ENCODE data around the gene MYADML2. TPM values are rescaled to one million over a fixed set of nuclear protein-coding genes. Genes with fewer than 3 reads are reported as not detected.
A peak's percentile ranks its signal among the peaks of the same experiment; 100 is the strongest.

Gene MYADML2
- total and polyA plus RNA-seq, 8 donors: not detected

DNA sequence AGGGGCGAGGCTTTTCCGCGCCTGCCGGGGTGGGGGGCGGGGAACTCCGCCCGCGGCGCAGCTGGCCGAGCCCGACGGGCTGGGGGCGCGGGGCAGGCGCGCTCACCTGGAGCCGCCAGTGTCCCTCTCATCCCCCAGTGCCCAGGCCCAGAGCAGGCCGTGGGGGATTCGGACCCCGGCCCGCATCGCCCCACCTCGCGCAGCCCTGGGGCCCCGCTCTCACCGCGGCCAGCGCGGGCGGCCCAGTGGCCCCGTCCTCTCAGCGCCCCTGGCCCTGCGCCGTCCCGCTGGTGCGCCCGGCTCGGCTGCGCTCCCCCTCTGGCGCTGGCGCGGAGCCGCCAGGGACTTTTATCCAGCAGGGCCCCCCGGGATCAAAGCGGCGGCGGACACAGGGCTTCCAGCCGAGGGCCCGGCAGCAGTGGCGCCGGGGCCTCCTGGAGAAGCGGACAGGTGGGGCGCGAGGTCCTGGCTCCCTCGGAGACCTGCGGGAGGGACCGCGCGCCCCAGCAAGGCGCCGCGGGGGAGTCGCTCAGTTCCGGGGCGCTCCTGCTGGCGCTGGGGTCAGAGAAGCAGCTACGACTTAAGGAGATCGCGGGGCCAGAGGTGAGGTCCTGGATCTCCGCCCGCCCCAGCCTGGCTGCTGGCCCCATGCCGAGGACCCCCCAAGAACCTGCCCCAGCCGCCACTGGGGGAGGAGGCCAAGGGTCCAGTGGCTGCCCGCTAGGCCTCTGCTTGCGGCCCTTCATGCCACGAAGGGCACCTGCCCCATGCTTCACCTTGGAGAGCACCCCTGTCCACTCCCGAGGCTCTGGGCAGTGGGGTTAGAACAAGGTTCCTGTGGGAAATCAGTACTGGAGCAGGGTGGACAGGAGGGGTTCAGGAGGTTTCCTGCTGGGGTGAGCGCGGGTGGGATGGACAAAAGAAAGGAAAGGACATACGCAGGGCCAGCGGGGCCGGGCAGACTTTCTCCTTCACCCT, 14.8 kb upstream of the MYADML2 start:
- TF ChIP-seq POLR2AphosphoS5 (IDR thresholded peaks at IDR 0.05) (no peak), EP300 (IDR thresholded peaks at IDR 0.05) (no peak), POLR2A (IDR thresholded peaks at IDR 0.05) (no peak)
- TF ChIP-seq, protein P1, sequence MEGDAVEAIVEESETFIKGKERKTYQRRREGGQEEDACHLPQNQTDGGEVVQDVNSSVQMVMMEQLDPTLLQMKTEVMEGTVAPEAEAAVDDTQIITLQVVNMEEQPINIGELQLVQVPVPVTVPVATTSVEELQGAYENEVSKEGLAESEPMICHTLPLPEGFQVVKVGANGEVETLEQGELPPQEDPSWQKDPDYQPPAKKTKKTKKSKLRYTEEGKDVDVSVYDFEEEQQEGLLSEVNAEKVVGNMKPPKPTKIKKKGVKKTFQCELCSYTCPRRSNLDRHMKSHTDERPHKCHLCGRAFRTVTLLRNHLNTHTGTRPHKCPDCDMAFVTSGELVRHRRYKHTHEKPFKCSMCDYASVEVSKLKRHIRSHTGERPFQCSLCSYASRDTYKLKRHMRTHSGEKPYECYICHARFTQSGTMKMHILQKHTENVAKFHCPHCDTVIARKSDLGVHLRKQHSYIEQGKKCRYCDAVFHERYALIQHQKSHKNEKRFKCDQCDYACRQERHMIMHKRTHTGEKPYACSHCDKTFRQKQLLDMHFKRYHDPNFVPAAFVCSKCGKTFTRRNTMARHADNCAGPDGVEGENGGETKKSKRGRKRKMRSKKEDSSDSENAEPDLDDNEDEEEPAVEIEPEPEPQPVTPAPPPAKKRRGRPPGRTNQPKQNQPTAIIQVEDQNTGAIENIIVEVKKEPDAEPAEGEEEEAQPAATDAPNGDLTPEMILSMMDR (IDR thresholded peaks at IDR 0.05): no peak
- Histone ChIP-seq H3K27ac (no peak overlapping the region), H3K36me3 (no peaks in the 10 kb centered on the region), H3K27me3 (peaks cover 19 to 90% (median 53%) of the 10 kb centered on the region in 3 donors), H3K4me1 (peaks cover 25 to 31% (median 28%) of the 10 kb centered on the region in 4 donors), H3K4me3 (peak overlapping the region in 3 of 4 donors; percentile 16 to 52 (median 19)), H3K9me3 (no peaks in the 10 kb centered on the region)
- intact Hi-C loops (cut with DNase I; ENCODE audit: low total_unique reads): loop anchor here (5.0 kb wide), 1 partner anchor 55 kb away; no protein-coding TSS in a partner anchor
- WGBS, 5 donors: 13 to 45% (median 16%) methylated on average over 20 to 82 of the region's 82 CpGs
- DNase-seq: no peak

DNA sequence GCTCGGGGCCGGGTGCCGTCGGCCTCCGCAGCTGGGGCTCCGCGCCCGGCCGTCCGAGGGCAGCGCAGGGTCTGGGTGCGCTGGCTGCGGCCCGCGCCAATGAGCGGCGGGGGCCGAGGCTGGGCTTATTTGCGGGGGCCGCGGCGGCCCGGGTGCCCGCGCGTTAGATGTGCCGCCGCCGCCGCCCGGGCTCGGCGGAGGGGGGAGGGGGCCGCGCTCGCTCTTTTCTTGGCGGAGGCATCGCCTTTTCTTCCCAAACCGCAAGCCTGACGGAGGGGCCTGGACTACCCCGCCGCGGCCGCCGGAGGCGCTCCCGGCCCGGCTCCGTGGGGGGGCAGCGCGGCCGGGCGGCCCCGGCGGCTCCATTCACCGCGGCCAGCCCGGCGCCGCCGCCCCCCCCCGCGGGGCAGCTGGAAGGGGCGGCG, 14.1 kb upstream of the MYADML2 start, which contains the start of gene NOTUM:
TSS of gene NOTUM (minus strand) at position 101 of the 425 bp plus-strand sequence. CDS start 278 bp downstream, outside the sequence.
- H3K27me3 ChIP-seq: peaks cover 19 to 92% (median 53%) of the 10 kb centered on the region in 3 donors
- TF ChIP-seq EP300 (IDR thresholded peaks at IDR 0.05): no peak
- TF ChIP-seq, protein P1 (IDR thresholded peaks at IDR 0.05): peak in 1 of 7 experiments; percentile 31
- peaks cover 20 to 28% (median 26%) of the 10 kb centered on the region in 4 donors for H3K4me1 ChIP-seq
- DNase-seq: peak in 1 of 2 donors; percentile 70
- peak within 1 kb of the TSS; percentile 44 to 62 (median 48) for H3K4me3 ChIP-seq
- WGBS, 5 donors: 0 to 1% (median 1%) methylated on average over 4 to 65 of the region's 65 CpGs; no CpG with 5 or more reads in 1 of the 5 donors
- no peak within 1 kb of the TSS for H3K27ac ChIP-seq
- no peaks in the 10 kb centered on the region for H3K36me3 ChIP-seq
- intact Hi-C loops (cut with DNase I; ENCODE audit: low total_unique reads): loop anchor here (5.0 kb wide), 1 partner anchor 56 kb away; no protein-coding TSS in a partner anchor
- no peaks in the 10 kb centered on the region for H3K9me3 ChIP-seq

DNA sequence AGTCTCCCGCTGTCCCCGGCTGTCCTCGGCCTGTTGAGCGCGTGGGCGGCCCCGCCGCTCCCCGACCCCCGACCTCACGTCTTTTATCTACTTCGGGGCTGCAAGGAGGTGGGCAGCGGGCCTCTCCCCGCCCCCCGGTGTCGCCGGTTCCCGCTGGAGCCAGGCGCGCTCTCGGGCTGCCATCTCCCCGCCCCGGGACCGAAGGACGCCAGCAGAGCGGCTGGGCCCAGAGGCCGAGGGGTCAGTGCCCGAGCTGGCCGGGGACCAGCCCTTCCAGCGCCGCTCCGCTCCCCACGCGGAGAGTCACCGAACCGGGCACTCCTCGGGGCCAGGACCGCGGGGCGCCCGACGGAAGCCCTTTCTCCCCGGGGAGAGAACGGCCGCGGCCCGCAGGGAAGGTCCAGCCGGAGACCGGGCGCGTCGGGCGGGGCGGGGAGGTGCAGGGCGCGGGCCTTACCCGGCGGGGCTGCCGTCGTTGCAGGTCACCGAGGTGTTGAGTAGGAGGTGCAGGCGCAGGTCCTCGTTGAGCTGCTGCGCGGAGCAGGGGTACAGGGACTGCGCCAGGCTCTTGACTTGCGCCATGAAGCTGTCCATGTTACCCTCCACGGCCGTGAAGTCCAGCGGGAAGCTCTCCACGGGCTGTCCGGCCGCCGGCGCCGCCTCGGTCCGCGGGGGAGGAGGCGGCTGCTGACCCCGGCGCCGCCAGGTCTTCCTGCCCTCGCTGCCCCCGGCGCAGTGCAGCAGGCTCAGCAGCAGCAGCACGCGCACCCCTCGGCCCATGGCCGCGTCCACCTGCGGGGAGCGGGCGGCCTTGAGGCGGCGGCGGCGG, 13.3 kb upstream of the MYADML2 start:
- H3K27me3 ChIP-seq: peaks cover 19 to 92% (median 53%) of the 10 kb centered on the region in 3 donors

More for the DNA sequence above, 13.3 kb upstream of the MYADML2 start:
- TF ChIP-seq, protein P1 (IDR thresholded peaks at IDR 0.05): no peak
- no peak for TF ChIP-seq POLR2AphosphoS5 (IDR thresholded peaks at IDR 0.05)
- Histone ChIP-seq H3K36me3 (no peaks in the 10 kb centered on the region), H3K27ac (no peak overlapping the region), H3K9me3 (no peaks in the 10 kb centered on the region), H3K4me3 (peak overlapping the region; percentile 44 to 62 (median 48)), H3K4me1 (peaks cover 20 to 28% (median 26%) of the 10 kb centered on the region in 4 donors)
- DNase-seq: no peak
- intact Hi-C loops (cut with DNase I; ENCODE audit: low total_unique reads): loop anchor here (5.0 kb wide), 1 partner anchor 57 kb away; no protein-coding TSS in a partner anchor
- 0 to 5% (median 2%) methylated on average over 23 to 91 of the region's 98 CpGs for WGBS, 5 donors
